Inflammatory macrophage treated with lipopolysaccharide for 1 hour (primary cell): ENCODE data around the gene TIGD1.
"Not testable (repeated sequence)": the region's sequence is repeated elsewhere in the genome, so short reads cannot be mapped to it uniquely, and the experiment has no call there.

Experiments used
- DNase-seq, 2 donors: peaks; one replicate each; pipeline ENCODE4 v3.0.0-alpha.2; 2020 to 2022

The TIGD1 gene

GRCh38 chr2:232550354-232551249 lies at the start of gene TIGD1, which contains the start of gene EIF4E2:
TSS of gene TIGD1 (minus strand) at chr2:232550557. CDS start at chr2:232549882, 675 bp downstream.
TSS of gene EIF4E2 (plus strand) at chr2:232550689. CDS start at chr2:232550725, 36 bp downstream.
- DNase-seq: peak; percentile 91 to 92

DNA sequence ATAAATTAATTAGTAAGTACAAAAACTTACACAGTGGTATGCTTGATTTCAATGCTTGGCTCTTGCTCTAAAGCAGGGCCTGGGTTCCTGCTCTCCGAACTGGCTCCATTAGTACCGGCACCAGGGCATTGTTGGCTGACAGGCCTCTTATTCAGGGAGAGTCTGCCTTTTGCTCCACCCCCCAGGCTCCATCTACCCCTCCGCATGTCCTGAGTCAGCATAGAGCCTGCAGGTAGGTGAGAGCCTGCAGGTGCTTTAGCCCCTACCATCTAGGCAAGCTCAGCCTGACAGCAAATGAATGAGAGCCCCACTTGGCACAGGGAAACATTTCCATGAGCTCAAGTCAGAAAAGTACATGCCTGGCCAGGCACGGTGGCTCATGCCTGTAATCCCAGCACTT lies 47.9 kb upstream of the TIGD1 start:
- DNase-seq: no peak

DNA sequence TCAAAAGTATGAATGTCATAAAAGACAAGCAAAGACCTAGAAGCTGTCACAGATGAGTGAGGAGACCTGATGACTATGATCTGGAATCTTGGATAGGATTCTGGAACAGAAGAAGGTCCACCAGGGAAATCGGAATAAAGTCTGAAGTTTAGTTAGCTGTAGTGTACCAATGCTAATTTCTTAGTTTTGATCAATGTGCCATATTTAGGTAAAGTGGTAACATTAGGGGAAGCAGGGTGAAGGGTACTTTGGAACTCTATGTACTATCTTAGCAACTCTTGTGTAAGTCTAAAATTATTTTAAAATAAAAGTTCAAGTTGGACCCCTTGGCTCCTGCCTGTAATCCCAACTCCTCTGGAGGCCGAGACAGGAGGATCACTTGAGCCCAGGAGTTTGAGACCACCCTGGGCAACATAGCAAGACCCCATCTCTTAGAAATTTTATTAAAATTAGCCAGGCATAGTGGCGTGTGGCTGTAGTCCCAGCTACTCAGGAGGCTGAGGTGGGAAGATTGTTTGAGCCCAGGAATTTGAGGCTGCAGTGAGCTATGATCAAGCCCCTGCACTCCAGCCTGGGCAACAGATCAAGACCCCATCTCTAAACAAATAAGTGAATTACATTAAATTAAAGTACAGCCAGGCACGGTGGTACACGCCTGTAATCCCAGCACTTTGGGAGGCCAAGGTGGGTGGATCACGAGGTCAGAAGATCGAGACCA lies 47.2 kb upstream of the TIGD1 start:
- DNase-seq: no peak

- DNase-seq: no peak
Measured at GRCh38 chr2:232593982-232594381, 43.6 kb upstream of the TIGD1 start.

DNA sequence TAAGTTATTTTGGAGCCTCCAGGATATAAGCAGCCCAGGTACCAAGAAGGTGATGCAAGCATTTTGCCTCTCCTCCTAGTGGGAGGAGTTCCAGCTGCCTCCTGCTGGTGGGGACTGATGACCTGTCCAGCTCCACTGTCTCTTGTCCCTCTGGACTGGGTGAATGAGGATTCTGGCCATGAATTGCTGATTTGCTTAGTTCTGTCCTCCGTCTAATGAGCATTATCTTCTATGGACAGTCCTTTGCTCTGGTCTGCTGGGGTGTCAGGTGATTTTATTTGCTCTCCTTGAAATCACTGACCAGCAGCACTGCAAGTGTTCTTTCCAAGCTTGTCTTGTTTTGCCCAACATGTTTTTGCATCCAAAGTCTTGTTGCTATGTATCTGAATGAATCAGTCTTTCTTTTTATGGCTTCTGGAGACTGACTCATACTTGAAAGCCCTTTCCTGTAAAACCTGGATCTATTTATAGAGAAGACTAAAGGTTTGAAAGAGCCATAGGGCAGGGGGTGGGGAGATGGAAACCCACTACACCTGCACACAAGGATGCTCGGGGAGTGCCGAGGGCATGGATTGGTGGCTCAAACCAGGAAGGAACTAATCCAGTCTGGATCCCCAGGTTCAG lies 42.5 kb upstream of the TIGD1 start:
- DNase-seq: no peak

GRCh38 chr2:232588680-232589585 lies 38.6 kb upstream of the TIGD1 start:
- DNase-seq: no peak

- DNase-seq: no peak
Measured at GRCh38 chr2:232588031-232588430, 37.7 kb upstream of the TIGD1 start.

GRCh38 chr2:232587512-232587911 lies 37.2 kb upstream of the TIGD1 start:
- DNase-seq: peak; percentile 67 to 71

GRCh38 chr2:232586943-232587505 lies 36.7 kb upstream of the TIGD1 start:
- peak; percentile 4 to 15 for DNase-seq

DNA sequence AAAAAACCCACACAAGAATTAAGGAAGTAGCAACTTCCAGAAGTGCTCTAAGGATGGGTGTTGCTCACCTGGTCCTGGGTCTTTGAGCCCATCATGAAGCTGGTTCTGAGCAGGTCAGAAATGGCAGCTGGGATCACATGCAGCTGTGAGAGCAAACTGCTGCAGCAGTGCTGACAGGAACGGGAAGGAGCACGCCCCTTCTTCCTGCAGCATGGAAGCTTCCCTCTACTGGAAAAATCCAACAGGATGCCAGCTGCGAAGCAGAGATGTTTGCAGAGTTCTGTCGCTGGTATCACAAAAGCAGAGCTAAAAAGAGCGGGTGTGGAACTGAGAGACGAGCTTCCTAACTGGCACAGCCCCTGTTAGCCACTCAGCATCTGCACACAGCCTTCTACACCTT lies 33.9 kb upstream of the TIGD1 start:
- DNase-seq: no peak

- DNase-seq: no peak
Measured at GRCh38 chr2:232581725-232582124, 31.4 kb upstream of the TIGD1 start.

DNA sequence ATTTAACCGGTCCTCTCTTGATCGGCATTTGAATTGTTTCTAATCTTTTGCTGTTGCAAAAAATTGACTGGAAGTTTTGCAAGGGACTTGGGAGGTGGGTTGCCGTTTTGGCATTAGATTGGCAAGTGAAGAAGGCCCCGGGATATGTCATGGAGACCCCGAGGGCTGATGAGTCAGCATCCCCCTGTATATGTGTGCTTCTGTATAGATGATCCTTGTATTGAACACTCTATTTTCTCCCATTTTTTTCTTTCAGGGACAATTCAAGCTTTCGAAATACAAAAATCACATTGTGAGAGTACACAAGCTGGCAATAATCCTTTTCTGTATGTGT lies 30.3 kb upstream of the TIGD1 start:
- no peak for DNase-seq

DNA sequence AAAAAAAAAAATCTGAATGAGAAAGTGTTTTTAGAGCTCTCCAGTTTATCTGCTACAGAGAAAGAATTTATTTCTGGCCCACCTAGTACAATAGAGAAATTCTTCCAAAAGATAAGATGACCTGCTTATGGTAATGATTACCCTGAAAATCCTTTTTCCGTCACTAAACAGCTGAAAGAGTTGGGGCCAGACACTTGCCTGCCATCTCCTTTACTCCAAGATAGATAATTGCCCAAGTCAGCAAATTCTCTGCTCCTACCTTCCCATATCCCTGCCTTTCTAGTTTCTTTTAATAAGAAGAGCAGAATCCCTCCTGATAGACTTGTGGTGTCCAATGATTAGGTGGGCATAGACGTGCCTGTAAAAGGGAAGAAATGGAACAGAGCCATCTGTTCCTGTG lies 28.3 kb upstream of the TIGD1 start:
- no peak for DNase-seq

- no peak for DNase-seq
Measured at GRCh38 chr2:232577841-232578240, 27.5 kb upstream of the TIGD1 start.

DNA sequence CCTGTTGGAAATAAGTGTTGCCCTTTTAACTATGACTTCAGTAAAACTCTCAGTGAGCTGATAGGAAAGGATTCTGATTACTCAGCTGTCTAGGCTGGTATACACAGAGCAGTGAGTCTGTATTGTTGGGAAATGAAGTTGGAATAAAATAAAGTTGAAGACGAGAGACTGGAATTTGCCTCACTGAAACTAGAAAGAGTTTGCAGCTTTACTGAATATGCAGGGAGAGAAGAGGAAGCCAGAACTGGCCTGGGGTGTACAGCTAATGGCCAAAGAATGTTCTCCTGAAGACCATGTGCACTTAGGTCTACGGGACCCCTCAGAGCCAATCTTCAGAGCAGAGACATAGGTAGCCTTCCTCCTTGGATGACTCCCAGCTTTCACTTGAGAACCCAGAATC lies 26.6 kb upstream of the TIGD1 start:
- no peak for DNase-seq

- DNase-seq: no peak
Measured at GRCh38 chr2:232575404-232575746, 25.0 kb upstream of the TIGD1 start.

DNA sequence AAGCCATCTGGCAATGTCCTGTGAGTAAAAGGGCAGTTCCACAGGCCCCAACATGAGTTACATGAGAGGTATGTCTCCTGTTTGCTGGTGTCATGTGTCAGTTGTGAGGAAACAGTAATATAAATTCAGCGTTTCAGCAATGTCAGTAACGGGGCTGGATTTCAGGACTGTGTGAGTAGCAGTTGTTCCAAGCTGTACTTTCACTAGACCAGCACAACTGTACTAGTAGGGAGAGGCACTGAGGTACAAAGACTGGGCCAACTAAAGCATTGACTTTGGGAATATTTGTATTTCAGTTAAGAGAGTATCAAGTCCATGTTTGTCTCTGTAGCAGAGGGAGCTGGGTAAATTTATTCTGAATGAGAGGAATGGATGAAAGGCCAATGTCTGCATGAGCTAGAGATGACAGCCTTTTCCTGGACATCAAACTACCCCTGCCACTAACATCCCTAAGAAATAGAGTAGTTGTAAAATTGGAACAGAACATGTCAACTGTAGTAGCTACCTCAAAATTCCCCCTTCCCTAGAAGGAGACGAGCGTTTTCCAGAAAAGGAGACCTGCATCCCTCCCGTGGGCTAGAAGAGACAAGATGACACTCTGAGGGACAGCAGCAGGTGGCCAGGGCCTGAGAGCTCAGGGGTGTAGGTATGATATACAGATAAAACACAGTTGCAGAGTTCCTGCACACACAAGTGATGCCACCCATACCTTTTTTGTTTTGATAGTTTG lies 24.5 kb upstream of the TIGD1 start:
- DNase-seq: no peak

- no peak for DNase-seq
Measured at GRCh38 chr2:232573771-232574435, 23.5 kb upstream of the TIGD1 start.

GRCh38 chr2:232573042-232573441 lies 22.7 kb upstream of the TIGD1 start:
- DNase-seq: no peak

DNA sequence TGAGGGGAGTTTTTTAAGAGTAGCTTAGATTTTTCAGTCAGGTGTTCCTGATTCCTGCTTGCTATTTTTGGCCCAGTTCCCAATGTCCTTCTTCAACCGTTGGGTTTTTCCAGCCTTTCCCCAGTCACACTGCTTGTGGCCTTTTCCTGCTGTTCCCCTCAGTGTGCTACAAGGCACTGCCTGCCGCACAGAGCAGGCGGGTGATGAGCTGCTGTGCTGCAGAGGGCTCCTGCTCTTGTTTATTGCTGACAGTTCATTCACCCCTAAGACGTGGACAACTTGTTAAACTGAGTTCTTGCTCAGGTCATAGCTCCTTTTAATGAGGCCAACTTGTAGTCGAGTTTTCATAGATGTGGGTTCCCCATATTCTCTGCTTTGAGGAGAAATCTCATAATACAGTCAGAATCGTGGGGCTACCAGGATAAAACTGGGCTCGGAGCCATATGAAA lies 20.7 kb upstream of the TIGD1 start:
- DNase-seq: no peak

DNA sequence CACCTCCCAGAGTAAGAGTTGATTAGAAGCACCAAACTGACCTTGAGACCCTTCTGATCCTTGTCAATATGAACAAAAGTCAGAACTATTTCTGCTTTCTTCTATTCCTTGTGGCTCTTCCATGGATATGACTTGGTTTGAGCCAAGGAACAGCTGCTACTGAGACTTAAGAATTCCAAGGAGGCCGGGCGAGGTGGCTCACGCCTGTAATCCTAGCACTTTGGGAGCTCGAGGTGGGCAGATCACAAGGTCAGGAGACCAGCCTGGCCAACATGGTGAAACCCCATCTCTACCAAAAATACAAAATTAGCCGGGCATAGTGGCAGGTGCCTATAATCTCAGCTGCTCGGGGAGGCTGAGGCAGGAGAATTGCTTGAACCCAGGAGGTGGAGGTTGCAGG lies 20.1 kb upstream of the TIGD1 start:
- not testable (repeated sequence) for DNase-seq
